Central memory CD8-positive, alpha-beta T cell (primary cell): ENCODE data around the gene TWSG1.
"Not testable (repeated sequence)": the region's sequence is repeated elsewhere in the genome, so short reads cannot be mapped to it uniquely, and the experiment has no call there.

Experiments used
- ATAC-seq: fragments of 150-1000 bp; cut with Tn5 transposase; replicated peaks from 2 replicates; pipeline ENCODE4 v1.10.0; 2022; ENCODE audit warnings: mild to moderate bottlenecking, moderate FRiP score, moderate number of reproducible peaks; ENCODE audit not compliant: poor library complexity, severe bottlenecking; ENCODE audit errors: extremely low read depth
- DNase-seq, 2 donors: peaks; one replicate each; pipeline ENCODE4 v3.0.0; 2021; ENCODE audit warnings: low spot score in 2 of 2
- H3K27ac Mint-ChIP-seq: one replicate; pipeline ENCODE4 v1.8.0; 2022; ENCODE audit warnings: low read depth, mild to moderate bottlenecking, moderate library complexity, mixed read lengths
- H3K27me3 Mint-ChIP-seq: one replicate; pipeline ENCODE4 v1.8.0; 2022; ENCODE audit warnings: mixed read lengths
- H3K36me3 Mint-ChIP-seq: one replicate; pipeline ENCODE4 v1.8.0; 2022; ENCODE audit warnings: mild to moderate bottlenecking, moderate library complexity, mixed read lengths; ENCODE audit not compliant: insufficient read depth
- H3K4me1 Mint-ChIP-seq: one replicate; pipeline ENCODE4 v1.8.0; 2022; ENCODE audit warnings: mixed read lengths
- H3K4me3 Mint-ChIP-seq: one replicate; pipeline ENCODE4 v1.8.0; 2022; ENCODE audit warnings: mild to moderate bottlenecking, moderate library complexity, mixed read lengths
- H3K9me3 Mint-ChIP-seq: one replicate; pipeline ENCODE4 v1.8.0; 2022; ENCODE audit warnings: mixed read lengths

TWSG1 gene

GRCh38 chr18:9423648-9424047 is 89.1 kb downstream of the TWSG1 start:
- not testable (repeated sequence) for H3K9me3 Mint-ChIP-seq, DNase-seq, H3K36me3 Mint-ChIP-seq, H3K27me3 Mint-ChIP-seq, H3K4me3 Mint-ChIP-seq, ATAC-seq, H3K4me1 Mint-ChIP-seq, H3K27ac Mint-ChIP-seq

- not testable (repeated sequence) for H3K9me3 Mint-ChIP-seq, H3K4me1 Mint-ChIP-seq, ATAC-seq, H3K4me3 Mint-ChIP-seq, H3K36me3 Mint-ChIP-seq, H3K27ac Mint-ChIP-seq, DNase-seq, H3K27me3 Mint-ChIP-seq
These were observed 89.7 kb downstream of the TWSG1 start for GRCh38 chr18:9424235-9424634.

GRCh38 chr18:9426753-9427152 is 92.2 kb downstream of the TWSG1 start:
- H3K4me3 Mint-ChIP-seq = no peak overlapping the region
- no peaks in the 10 kb centered on the region for H3K9me3 Mint-ChIP-seq
- no peaks in the 10 kb centered on the region for H3K36me3 Mint-ChIP-seq
- no peak overlapping the region for H3K27ac Mint-ChIP-seq
- H3K4me1 Mint-ChIP-seq = no peaks in the 10 kb centered on the region
- peaks cover 8% of the 10 kb centered on the region for H3K27me3 Mint-ChIP-seq
- ATAC-seq (no peak), DNase-seq (no peak)

- H3K4me3 Mint-ChIP-seq = no peak overlapping the region
- ATAC-seq (no peak), DNase-seq (no peak)
- H3K27ac Mint-ChIP-seq = no peak overlapping the region
- no peaks in the 10 kb centered on the region for H3K4me1 Mint-ChIP-seq
- H3K36me3 Mint-ChIP-seq = no peaks in the 10 kb centered on the region
- H3K27me3 Mint-ChIP-seq = peaks cover 13% of the 10 kb centered on the region
- H3K9me3 Mint-ChIP-seq = no peaks in the 10 kb centered on the region
These were observed 93.7 kb downstream of the TWSG1 start for GRCh38 chr18:9428301-9428706.

- DNase-seq (no peak), ATAC-seq (no peak)
- Mint-ChIP-seq H3K4me3 (no peak overlapping the region), H3K27ac (no peak overlapping the region), H3K27me3 (peaks cover 20% of the 10 kb centered on the region), H3K9me3 (no peaks in the 10 kb centered on the region), H3K4me1 (no peaks in the 10 kb centered on the region), H3K36me3 (no peaks in the 10 kb centered on the region)
These were observed 94.5 kb downstream of the TWSG1 start for GRCh38 chr18:9428862-9429661.

- DNase-seq = no peak
- Mint-ChIP-seq H3K36me3 (no peaks in the 10 kb centered on the region), H3K4me3 (no peak overlapping the region), H3K27me3 (peaks cover 26% of the 10 kb centered on the region), H3K27ac (no peak overlapping the region), H3K9me3 (no peaks in the 10 kb centered on the region), H3K4me1 (no peaks in the 10 kb centered on the region)
- no peak for ATAC-seq
These were observed 95.1 kb downstream of the TWSG1 start for GRCh38 chr18:9429662-9429993.

GRCh38 chr18:9430315-9430714 is 95.7 kb downstream of the TWSG1 start:
- ATAC-seq, H3K27ac Mint-ChIP-seq: not testable (repeated sequence)

GRCh38 chr18:9431296-9431695 is 96.7 kb downstream of the TWSG1 start:
- Mint-ChIP-seq H3K27ac (no peak overlapping the region), H3K27me3 (peaks cover 26% of the 10 kb centered on the region), H3K36me3 (no peaks in the 10 kb centered on the region), H3K4me3 (no peak overlapping the region), H3K4me1 (no peaks in the 10 kb centered on the region), H3K9me3 (no peaks in the 10 kb centered on the region)
- no peak for DNase-seq
- no peak for ATAC-seq

More at GRCh38 chr18:9430315-9430714, 95.7 kb downstream of the TWSG1 start:
- DNase-seq, H3K4me3 Mint-ChIP-seq, H3K4me1 Mint-ChIP-seq, H3K36me3 Mint-ChIP-seq, H3K9me3 Mint-ChIP-seq: not testable (repeated sequence)
- peaks cover 26% of the 10 kb centered on the region for H3K27me3 Mint-ChIP-seq

GRCh38 chr18:9433122-9433521 is 98.5 kb downstream of the TWSG1 start:
- H3K27me3 Mint-ChIP-seq = peaks cover 26% of the 10 kb centered on the region
- H3K4me3 Mint-ChIP-seq, H3K9me3 Mint-ChIP-seq, H3K36me3 Mint-ChIP-seq, DNase-seq, H3K4me1 Mint-ChIP-seq, ATAC-seq, H3K27ac Mint-ChIP-seq: not testable (repeated sequence)

- no peak overlapping the region for H3K4me3 Mint-ChIP-seq
These were observed 99.1 kb downstream of the TWSG1 start for GRCh38 chr18:9433671-9434121.

GRCh38 chr18:9434122-9434701 is 99.6 kb downstream of the TWSG1 start:
- H3K4me3 Mint-ChIP-seq = no peak overlapping the region
- DNase-seq = no peak

More at GRCh38 chr18:9433671-9434121, 99.1 kb downstream of the TWSG1 start:
- peaks cover 26% of the 10 kb centered on the region for H3K27me3 Mint-ChIP-seq
- no peak for ATAC-seq
- no peaks in the 10 kb centered on the region for H3K36me3 Mint-ChIP-seq
- no peak for DNase-seq
- H3K27ac Mint-ChIP-seq = no peak overlapping the region
- H3K9me3 Mint-ChIP-seq = no peaks in the 10 kb centered on the region
- no peaks in the 10 kb centered on the region for H3K4me1 Mint-ChIP-seq

GRCh38 chr18:9435041-9435440 is 100.5 kb downstream of the TWSG1 start:
- Mint-ChIP-seq H3K27ac (no peak overlapping the region), H3K4me3 (no peak overlapping the region), H3K4me1 (no peaks in the 10 kb centered on the region), H3K36me3 (no peaks in the 10 kb centered on the region), H3K27me3 (peaks cover 26% of the 10 kb centered on the region), H3K9me3 (no peaks in the 10 kb centered on the region)
- DNase-seq (no peak), ATAC-seq (no peak)

More at GRCh38 chr18:9434122-9434701, 99.6 kb downstream of the TWSG1 start:
- no peaks in the 10 kb centered on the region for H3K9me3 Mint-ChIP-seq
- peaks cover 26% of the 10 kb centered on the region for H3K27me3 Mint-ChIP-seq
- H3K4me1 Mint-ChIP-seq = no peaks in the 10 kb centered on the region
- no peak for ATAC-seq
- no peaks in the 10 kb centered on the region for H3K36me3 Mint-ChIP-seq
- no peak overlapping the region for H3K27ac Mint-ChIP-seq

GRCh38 chr18:9436206-9436929 is 101.8 kb downstream of the TWSG1 start:
- Mint-ChIP-seq H3K4me3 (no peak overlapping the region), H3K36me3 (no peaks in the 10 kb centered on the region), H3K4me1 (no peaks in the 10 kb centered on the region), H3K27ac (no peak overlapping the region), H3K27me3 (peaks cover 19% of the 10 kb centered on the region), H3K9me3 (no peaks in the 10 kb centered on the region)
- ATAC-seq (no peak), DNase-seq (no peak)
